Fibroblast of skin of back (primary cell): ENCODE data around the gene IPP.
"Not testable (repeated sequence)": the region's sequence is repeated elsewhere in the genome, so short reads cannot be mapped to it uniquely, and the experiment has no call there.

Source experiments
- DNase-seq: peaks from one replicate; pipeline ENCODE4 v3.0.0-alpha.2; 2013

IPP gene

DNA sequence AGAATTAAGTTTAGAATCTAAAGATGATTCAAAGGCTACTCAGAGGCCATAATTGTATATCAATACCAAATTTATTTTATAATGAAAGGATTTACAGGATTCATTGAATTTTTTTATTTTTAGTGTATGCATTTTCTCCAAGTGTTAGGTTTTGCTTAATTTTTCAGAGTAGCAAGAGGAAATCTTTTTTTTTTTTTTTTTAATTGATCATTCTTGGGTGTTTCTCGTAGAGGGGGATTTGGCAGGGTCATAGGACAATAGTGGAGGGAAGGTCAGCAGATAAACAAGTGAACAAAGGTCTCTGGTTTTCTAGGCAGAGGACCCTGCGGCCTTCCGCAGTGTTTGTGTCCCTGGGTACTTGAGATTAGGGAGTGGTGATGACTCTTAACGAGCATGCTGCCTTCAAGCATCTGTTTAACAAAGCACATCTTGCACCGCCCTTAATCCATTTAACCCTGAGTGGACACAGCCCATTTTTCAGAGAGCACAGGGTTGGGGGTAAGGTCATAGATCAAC, 10.8 kb downstream of the IPP start:
- not testable (repeated sequence) for DNase-seq

DNA sequence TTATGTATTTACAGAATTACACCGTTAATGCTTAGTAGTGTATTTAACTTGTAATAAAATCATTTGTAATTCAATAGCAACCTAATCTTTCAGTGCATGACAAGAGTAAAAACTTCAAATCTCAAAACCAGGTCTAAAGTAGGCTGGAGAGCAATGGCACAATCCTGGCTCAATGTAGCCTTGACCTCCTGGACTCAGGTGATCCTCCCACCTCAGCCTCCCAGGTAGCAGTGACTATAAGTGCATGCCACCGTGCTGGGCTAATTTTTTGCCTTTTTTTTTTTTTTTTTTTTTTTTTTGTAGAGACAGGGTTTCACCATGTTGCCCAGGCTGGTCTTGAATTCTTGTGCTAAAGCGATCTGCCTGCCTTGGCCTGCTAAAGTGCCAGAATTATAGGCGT, 11.3 kb downstream of the IPP start:
- DNase-seq = no peak

DNA sequence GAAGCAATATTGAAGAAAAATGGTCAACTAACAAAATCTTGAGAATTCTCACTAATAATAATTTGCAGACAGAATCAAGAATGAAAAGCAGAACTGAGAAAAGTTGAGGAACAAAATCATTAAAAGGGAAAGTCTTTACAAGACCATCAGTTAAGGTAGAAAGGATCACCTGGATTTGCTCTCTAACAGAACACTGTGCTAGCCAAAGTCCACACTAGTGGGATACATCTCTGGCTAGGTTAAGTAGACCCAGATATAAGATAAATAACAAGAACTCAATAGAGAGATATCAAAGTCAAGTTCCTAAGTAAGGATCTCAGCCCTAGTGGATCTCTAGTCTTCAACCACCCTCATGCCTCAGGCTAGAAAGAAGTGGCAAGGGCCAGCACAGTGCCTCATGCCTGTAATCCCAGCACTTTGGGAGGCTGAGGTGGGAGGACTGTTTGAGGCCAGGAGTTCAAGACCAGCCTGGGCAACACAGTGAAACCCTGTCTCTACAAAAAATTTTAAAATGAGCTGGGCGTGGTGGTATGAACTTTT, 19.6 kb downstream of the IPP start:
- no peak for DNase-seq

DNA sequence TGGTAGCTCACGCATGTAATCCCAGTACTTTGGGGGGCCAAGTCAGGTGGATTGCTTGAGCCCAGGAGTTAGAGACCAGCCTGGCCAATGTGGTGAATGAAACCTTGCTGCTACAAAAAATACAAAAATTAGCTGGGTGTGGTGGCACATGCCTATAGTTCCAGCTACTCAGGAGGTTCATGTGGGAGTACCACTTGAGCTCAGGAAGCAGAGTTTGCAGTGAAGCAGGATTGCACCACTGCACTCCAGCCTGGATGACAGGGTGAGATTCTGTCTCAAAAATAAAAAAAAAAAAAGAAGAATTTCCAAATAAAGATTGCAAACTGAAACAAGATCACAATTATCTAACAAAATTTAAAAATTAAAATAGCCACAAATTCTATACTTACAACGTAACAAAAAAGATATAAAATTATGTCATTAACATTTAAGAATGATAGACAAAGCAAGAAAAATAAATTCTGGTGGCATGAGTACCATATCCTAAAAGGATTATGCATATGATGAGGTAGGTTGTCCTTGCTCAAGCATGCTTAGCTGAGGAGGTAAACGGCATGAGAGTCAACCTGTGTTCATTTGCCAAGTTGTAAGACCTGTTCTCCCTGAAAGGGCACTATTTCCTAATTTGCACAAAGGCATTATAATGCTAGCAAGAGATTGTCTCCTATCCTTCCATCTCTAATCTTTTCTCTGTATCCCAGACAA, 20.2 kb downstream of the IPP start:
- DNase-seq = no peak

DNA sequence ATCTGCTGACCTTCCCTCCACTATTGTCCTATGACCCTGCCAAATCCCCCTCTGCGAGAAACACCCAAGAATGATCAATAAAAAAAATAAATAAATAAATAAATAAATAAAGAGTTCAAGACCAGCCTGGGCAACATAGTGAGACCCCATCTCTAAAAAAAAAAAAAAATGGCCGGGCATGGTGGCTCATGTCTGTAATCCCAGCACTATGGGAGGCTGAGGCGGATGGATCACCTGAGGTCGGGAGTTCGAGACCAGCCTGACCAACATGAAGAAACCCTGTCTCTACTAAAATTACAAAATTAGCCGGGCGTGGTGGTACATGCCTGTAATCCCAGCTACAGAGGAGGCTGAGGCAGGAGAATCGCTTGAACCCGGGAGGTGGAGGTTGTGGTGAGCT, 24.4 kb downstream of the IPP start:
- DNase-seq = not testable (repeated sequence)

DNA sequence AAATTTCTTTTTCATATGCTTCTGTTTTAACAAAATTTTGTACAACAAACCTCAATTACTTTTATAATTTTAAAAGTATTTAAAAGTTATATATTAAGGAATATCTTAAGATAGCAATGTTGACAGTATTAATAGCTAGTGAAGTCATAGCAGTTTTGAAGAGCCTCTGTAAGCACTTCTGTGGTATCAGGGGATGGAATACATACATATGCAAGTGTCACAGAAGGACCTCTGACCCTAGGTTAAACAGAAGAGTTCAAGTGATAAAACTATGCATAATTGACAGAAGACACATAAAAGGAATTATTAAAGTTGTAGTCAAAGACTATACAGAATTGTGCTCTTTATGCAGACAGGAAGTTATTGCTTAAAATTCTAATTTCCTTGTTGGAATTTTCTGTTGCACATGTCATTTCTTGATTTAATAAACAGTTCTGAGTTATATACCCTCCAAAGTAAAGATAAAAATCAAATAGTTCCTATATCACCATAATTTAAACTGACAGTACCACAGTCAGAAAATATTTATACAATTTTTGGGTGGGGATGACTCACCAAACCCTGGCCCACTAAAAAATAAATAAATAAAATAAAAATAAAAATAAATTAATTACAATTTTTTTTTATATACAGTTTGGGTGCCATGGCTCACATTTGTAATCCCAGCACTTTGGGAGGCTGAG, 27.1 kb downstream of the IPP start:
- peak; percentile 5 for DNase-seq

DNA sequence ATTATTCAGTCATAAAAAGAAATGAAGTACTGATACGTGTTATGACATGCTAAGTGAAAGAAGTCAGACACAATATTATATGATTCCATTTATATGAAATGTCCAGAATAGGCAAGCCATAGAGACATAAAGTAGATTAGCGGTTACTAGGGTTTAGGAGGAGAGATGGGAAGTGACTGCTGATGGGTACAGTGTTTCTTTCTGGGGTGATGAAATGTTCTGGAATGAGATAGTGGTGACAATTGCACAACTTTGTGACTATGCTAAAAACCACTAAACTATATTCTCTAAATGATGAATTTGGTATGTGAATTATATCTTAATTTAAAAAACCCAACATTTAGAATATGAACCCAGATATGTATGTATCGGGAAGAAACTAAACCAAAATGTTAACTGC, 27.6 kb downstream of the IPP start:
- peak; percentile 71 for DNase-seq

DNA sequence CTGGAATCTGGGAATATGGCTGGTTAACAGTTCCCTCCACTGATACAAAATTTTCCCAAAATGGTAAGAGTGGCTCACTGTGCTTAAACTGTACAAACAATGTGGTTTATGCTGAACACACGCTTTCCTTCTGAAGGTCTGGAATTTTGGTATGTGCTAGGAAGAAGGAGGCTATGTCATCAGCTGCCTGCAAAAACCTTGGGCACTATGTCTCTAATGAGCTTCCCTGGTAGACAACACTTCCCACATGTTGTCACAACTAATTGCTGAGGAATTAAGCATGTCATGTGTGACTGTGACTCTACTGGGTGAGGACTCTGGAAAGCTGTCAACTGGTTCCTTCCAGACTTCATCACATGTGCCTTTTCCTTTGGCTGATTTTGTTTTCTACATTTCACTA, 29.2 kb downstream of the IPP start:
- peak; percentile 91 for DNase-seq

DNA sequence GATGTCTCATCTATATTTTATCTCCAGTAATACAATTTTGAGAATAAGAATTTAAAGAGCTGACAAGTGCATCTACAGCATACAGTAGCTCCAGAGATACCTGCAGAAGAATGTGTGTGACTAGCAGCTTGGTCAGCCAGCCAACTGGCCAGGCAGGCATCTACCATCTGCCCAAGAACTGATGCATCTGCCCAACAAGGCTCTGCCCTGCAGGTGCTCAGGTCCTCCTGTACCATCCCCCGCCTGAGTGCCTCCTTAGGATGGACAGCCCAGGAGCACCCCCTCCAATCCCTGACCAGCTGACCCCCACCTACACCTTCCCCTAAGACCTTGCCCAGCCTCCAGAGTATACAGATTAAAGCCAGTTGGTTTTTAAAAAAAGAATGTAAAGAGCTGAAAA, 32.2 kb downstream of the IPP start:
- no peak for DNase-seq

DNA sequence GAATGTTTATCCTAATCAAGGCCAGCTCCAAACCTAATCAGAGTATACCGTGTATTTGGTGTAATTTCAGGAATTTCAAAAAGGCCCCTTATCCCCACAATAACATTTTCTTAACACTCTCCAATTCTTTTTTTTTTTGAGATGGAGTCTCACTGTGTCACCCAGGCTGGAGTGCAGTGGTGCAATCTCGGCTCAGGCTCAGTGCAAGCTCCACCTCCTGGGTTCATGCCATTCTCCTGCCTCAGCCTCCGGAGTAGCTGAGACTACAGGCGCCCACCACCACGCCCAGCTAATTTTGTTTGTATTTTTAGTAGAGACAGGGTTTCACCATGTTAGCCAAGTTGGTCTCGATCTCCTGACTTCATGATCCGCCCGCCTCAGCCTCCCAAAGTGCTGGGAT, 33.1 kb downstream of the IPP start:
- peak; percentile 46 for DNase-seq

DNA sequence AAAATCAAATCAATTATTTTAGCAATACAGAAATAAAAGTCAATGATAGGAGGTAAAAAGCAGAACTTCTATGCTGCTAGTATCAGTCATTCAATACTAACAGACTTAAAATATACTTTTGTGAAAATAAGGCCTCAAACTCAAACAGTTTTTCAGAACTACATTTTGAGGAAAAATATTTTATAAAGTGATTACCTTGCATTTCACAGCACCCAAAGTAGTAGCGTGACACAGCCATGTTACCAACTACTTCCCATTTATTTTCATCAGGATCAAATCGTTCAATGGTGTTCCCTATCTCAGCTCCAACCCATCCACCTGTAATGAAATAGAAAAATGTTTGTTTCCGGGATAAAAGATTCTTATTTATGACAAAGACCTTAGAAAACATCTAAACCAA, 33.8 kb downstream of the IPP start:
- DNase-seq = no peak

DNA sequence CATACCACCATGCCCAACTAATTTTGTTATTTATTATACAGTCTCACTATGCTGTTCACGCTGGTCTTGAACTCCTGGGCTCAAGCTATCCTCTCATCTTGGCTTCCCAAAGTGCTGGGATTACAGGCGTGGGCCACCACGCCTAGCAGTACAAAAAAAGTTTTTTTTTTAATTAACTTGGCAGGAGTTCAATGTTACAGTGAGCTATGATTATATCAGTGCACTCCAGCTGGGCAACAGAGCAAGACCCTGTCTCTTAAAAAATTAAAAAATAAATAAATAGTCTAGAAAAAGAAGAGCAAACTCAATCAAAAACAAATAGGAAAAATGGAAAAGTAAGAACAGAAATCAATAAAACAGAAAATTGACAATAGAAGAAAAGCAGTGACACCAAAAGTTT, 36.7 kb downstream of the IPP start:
- DNase-seq = no peak

DNA sequence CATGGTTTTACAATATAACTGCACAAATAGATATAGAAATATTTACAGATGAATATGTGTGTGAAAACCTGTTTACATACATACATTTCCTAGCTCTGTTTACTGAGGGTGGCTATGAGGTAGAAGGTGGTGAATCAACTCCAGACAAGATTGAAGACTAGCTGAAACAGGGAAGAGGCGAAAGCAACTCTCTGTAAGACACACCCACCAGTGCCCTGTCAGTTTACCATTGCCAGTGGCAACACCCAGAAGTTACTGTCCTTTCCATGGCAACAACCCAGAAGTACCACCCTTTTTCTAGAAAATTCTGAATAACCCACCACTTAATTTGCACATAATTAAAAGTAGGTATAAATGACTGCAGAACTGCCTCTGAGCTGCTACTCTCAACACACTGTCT, 45.8 kb downstream of the IPP start:
- DNase-seq = no peak

DNA sequence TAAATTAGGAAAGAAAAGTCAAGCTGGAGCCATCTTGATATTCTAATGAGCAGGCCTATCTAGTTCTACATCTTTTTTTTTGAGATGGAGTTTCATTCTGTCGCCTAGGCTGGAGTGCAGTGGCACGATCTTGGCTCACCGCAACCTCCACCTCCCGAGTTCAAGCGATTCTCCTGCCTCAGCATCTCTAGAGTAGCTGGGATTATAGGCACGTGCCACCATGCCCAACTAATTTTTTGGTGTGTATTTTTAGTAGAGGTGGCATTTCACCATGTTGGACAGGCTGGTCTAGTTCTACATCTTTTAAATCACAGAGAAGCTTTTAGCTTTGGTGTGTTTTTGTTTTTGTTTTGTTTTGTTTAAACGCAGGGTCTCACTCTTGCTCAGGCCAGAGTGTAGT, 55.6 kb downstream of the IPP start:
- no peak for DNase-seq

DNA sequence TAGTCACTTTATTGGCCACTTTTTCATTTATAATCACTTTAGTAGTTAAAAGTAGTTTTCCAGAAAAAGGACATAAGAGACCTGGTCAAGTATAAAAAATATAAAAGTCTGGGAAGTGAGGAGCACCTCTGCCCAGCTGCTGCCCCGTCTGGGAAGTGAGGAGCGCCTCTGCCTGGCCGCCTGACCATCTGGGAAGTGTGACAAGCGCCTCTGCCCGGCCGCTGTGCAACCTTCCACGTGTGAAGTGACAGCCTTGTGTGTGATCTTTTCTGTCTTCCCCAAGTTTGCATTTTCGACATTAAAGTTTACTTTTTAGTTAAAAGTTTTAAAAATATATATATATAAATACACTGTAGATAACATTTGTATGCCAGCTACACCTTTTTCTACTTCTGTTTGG, 56.6 kb downstream of the IPP start:
- not testable (repeated sequence) for DNase-seq

DNA sequence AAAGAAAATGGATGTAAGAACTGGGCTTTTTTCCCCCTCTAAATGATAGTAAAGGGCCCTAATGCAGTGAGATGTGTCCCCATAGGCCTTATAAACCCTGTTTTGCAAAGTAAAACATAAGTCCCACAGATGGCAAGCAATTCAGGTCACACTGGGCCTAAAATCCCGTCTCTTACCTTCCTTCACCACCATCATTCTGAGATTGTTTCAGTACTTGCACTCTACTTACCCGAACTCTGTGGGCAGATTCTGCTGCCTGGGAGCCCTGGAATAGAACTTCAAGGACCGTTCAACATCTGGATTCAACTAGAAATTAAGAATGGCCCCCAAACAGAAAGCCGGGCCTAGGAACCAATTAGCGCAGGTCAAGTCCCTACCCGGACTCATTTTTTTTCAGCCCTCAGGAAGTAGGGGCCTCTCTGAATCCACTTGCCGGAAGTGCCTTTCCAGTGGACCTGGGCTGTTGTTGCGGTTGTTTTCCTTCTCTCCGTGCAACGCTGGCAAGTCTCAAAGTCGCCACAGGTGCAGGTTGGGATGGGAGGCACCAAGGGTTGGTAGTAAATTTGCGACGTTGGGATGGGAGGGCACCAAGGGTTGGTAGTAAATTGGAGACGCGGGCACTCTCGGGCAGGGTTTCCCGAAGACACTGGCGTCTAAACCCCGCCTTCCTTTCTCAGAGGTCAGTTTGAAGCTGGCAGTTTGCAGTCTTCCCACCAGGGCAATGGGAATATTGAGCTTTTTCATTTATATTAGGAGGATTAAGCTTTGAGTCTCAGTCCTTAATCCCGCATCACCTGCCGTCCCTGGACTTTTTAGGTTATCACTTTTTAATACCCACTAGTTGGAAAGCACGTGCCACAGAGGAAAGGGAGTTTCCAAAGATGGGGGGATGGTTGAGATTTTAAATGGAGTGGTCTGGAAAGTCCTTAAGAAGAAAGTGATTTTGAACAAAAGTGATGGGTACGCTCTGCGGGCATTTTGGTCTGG, 62.4 kb downstream of the IPP start, which contains the start of gene TMEM69:
TSS of gene TMEM69 (plus strand) at position 428 of the 987 bp plus-strand sequence. CDS start 2,888 bp downstream, outside the sequence.
- peak; percentile 90 for DNase-seq

DNA sequence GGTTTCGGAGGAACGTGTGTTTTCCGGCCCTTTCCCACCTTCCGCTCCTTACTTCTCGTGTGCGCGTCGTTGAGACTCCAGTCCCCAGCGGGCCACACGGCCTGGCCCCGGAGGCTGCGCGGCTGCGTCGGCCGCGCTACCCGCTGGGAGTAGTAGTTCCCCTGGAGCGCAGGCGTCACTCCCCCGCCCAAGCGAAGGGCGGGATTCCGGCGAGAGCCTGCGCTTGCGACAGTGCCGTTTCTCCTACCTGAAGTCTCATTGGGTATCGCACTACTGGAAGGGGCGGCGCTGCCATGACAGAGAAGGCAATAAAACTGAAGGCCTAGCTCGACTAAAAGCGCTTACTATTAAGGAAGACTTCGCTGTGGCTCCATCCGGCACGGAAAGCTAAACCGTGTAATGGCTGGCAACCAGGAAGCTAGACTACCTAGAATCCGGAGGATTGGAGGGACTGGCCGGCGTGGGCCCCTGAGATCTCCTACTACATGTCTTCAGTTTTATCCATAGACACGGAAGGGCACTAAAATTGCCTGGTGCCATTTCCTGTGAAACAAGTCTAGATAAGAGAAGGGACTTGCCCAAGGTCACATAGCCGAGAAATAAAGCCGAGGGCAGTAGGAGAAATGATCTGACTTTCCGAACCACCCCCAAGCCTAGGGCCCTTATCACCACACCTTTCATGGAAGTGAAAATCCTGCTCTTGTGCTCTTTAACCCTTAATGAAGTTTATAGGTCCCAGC, 63.3 kb downstream of the IPP start:
- peak; percentile 99 for DNase-seq

DNA sequence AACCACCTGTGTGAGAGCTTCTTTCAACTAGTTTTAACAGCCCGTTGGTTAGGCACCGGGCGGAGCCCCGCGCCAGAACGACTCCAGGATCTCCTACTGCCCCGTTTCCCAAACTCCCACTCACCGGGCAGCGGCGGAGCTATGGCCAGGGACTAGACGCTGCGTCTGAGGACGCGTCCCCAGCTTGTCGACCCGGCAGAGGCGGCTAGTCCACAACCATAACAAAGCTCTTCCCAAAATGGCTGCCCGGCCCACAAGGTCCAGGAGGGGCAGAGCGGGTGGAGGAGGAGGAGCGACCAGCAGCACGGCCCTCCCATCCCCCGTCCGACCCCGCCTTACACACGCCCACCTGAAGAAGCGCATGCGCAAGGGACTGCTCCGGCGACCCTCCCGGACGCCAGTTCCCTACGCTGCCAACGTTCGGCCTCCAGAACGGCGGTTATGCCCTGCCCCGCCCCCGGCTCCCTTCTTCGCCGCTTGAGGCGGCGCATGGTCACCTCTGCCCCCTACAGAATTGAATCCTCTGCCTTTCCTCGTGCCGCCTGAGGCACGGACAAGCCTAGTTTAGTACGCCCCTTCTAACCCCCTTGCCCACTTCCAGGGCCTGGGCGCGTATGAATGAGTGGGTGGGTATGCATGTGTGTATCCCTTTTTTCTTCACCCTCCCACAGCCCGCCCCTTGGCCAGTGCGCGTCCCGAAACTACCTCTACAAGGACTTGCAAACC, 64.0 kb downstream of the IPP start, which contains the start of gene GPBP1L1:
TSS of gene GPBP1L1 (minus strand) at position 246 of the 726 bp plus-strand sequence. CDS start 27,446 bp downstream, outside the sequence.
- peak; percentile 95 for DNase-seq

DNA sequence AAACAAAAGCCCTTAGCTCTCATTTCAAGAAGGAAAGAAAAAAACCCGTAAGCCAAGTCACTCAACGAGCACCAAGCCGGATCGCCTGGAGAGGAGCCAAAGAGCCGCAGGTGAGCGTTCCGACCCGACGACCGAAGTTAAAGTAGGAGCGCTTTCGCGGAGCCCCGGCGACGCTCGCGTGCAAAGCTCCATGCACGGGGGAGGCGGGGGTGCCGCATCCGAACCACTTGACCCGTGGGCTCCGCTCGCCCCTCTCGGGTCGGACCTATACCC, 64.5 kb downstream of the IPP start:
- no peak for DNase-seq

DNA sequence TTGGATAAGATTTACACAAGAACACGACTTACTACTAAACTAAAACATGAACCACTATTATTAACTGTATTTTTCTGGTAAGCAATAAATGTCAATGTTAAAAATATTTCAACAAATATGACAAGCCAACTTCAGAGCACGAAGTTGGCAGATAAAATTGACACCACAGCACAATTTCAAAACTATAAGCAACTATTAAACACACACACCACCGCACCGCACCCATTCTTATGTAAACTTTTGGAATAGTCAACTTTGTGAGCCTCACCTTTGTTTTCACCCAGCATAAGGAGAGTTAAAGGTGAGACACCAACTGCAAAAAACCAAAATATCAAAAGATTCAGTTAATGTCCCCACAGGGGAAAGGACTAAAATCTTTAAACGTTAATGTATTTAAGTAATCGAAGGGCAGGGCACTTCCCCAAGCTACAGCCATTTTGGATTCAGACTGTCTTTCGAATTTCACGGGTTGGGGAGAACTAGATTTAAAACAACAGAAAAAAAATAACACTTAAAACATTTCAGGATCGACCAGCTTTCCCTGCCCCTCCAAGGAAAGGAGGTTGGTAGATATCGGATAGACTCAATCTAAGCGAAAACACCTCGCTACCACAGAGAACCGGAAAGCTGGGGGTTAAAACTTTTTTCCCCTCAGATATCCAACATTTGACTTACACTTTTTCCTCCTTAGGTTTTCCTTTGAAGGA, 65.0 kb downstream of the IPP start:
- no peak for DNase-seq

DNA sequence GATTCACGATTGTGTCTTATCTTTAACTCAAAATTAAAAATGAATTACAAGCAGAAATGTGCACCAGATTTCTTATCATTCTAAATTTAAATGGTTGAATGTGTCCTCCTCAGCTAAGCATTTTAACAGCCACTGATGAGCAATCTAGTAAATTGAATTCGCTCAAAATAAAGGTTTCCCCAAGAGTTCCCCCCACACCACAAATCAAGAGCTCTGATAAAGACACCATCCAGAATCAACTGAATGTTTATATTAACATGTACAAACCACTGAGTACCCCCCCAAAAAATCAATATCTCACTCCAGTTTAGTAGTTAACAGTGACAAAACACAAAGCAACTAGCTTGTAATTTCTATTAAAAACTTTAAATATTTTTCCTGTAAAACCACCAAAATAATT, 66.1 kb downstream of the IPP start:
- DNase-seq = no peak
